NCI-H748 (cell line): ENCODE results near the gene UBXN10.

Experiments used
- DNase-seq: peaks from one replicate; lab custom pipeline; 2025; ENCODE audit not compliant: unreplicated experiment; lab: John Stamatoyannopoulos, UW

The UBXN10 gene, protein sequence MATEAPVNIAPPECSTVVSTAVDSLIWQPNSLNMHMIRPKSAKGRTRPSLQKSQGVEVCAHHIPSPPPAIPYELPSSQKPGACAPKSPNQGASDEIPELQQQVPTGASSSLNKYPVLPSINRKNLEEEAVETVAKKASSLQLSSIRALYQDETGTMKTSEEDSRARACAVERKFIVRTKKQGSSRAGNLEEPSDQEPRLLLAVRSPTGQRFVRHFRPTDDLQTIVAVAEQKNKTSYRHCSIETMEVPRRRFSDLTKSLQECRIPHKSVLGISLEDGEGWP

DNA sequence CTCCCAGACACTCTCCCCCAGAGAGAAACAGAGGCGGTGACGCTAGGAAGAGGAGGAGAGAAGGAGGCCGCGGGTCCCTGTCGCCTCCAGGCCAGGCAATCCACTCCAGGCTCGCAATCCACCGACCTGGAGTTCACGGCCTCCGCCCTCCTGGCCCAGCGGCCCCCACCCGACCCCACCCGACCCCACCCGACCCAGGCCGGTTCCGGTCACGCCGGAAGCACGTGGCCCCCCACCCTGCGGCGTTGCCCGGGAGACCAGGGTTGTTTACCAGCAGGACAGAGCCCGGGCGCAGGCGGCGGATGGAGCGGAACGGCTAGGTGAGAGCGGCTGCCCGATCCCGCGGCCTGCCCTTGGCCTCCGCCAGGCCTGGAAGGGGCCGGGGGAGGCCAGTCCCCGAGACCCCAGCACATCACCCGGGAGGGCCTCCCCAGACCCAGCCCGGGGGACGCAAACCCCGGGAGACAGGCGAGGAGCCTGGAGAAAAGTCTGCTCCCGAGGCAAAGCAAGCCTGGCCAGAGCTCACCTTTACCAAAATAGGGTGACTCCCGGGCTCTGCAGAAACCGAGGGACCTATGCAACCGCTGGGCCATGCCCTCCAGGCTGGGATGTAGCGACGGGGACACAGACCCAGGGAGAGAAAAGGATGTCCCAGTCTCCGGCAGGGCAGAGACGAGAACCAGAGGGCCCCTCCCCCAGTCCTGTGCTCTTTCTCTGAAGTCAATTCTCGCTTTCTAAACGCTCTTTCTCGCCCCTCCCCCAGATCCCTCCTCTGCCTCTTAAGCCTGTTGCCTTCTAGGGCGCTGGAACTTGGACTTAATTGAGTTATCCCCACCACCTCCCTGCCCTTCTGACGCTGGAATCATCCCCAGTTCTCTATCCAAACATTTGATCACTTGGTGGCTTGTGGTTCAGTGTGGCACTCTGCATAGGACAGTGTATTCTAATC lies at the start of gene UBXN10, which contains the start of gene PLA2G2C:
UBXN10 (plus strand) TSS at position 263 of the 949 bp plus-strand sequence. CDS start 4,466 bp downstream, outside the sequence.
PLA2G2C (minus strand) TSS at position 685 of the 949 bp plus-strand sequence. CDS start 9,155 bp downstream, outside the sequence.
- peak; percentile 7 for DNase-seq

DNA sequence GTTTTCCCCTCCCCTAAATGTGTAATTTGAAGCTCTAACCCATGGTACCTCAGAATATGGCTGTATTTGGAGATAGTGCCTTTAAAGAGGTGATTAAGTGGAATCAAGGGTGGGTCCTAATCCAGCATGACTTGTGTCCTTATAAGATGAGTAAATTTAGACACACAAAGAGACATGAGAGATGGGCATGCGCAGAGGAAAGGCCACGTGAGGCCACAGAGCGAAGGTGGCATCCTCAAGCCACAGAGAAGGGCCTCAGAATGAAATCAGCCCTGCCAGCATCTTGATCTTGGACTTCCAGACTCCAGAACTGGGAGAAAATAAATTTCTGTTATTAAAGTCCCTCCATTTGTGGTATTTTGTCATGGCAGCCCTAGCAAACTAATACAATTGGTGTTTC lies 49.6 kb upstream of the UBXN10 start:
- DNase-seq: no peak

DNA sequence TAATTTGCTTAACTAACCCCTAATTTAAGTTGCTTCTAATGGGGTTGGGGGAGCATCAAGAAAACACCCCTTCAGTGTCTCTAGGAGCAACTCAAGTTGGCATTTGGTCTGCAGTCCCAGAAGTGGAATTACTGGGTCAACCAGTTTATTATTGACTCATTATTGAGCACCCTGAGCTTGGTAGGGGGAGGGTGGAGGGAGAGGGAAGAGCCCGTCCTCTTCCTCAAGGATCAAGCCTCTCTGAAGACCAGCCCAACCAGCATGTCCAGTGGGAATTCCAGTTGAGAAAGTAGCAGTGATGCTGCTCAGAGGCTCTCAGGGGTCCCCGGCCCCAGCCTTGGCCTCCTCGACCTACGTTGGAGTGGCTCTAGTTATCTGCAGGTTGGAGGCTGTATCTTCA lies 48.8 kb upstream of the UBXN10 start:
- no peak for DNase-seq

DNA sequence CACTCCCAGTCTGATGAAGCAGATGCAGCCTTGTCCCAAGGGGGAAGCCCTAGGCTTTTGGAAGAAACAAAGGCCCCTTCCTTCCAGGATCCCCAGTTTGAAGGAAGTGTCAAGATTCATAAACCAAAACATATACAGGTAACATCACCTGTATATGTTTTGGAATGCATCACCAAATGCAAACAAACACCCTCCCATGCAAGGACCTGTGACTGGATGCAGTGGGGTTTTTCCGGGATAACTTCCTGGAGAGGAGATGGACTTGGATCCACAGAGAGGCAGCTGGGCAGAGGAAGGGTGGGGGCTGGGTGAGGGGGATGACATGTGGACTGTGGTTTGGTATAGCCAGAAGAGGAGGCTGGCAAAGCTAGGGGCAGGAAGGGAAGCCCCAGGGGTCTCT lies 48.3 kb upstream of the UBXN10 start:
- no peak for DNase-seq

DNA sequence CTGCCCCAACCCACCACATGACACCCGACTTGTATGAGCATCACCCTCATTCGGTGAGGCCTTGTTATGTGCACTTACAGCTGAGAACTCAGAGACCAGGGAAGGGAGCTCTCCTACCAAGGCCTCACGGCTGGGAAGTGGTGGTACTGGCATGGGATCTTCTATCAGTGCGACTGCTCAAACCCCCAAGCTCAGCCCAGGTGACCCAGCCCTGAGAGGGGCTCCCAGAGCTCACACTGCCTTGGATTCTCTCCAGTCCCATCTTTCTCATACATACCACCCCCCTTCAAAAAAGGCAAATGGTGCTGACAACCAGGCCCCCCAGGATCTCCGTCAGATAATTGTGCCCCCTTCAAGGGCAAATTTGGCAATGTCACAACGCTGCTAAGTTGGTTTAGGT lies 47.5 kb upstream of the UBXN10 start:
- DNase-seq: no peak

DNA sequence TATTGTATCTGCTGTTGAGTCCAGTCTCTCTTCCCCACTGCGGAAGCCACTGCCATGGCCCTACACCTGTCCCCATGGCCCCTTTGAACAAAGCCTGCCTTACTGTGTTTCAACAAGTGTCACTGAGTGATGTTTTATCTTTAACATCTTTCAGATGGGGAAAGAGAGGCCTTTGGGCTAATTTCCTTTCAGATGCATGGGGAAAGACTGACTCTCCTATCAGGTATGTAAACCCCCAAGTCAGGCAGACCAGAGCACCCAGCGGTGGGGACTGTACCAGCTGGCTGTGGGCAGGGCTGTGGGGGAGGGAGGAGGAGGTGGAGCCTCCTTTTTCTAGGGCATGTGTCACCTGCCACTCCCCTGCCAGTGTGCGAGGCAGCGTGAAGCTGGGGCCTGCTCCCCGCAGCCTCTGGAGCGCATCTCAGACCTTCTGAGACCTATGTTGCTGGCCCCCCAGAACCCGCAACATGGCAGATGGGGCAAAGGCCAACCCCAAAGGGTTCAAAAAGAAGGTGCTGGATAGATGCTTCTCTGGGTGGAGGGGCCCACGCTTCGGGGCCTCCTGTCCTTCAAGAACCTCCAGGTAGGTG lies 46.8 kb upstream of the UBXN10 start, which contains the start of gene PLA2G2F:
PLA2G2F (plus strand) TSS at position 363 of the 590 bp plus-strand sequence; CDS start at position 468, 105 bp downstream.
- no peak for DNase-seq

DNA sequence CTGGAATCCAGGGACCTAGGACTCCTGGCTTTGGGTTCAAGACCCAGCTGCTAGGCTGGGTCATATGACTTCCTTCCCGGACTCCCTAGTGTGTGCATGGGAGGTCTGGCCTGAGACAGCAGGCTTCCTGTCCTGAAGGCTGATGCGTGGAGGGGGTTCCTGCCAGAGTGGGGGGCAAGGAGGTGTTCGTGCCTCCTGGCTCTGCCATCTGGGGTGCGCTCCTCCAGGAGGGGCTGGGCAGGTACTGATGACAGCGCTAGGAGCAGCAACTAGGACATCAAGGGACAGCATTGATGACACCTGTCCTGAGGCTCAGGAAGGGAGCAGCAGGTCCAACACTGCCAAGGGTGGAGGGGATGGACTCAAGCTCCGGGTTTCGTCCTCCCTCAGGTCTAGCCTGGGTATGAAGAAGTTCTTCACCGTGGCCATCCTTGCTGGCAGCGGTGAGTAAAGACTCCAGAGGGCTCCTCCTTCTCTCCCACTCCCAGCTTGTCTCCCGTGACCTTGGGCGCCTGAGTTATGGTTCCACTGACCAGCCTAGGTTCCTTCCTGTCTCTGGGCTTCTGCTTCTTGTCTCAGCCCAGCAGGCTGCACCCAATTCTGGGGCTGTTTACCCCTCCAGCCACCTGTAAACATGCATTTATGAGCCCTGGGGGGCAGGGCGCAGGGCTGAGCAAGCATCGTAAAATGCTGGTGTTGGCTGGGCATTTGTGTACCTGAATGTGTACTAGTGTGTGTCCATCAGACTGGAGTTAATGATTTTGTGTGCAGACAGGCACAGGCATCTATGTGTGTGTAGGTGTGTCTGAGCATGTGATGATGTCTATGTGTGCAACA lies 45.9 kb upstream of the UBXN10 start:
- no peak for DNase-seq

DNA sequence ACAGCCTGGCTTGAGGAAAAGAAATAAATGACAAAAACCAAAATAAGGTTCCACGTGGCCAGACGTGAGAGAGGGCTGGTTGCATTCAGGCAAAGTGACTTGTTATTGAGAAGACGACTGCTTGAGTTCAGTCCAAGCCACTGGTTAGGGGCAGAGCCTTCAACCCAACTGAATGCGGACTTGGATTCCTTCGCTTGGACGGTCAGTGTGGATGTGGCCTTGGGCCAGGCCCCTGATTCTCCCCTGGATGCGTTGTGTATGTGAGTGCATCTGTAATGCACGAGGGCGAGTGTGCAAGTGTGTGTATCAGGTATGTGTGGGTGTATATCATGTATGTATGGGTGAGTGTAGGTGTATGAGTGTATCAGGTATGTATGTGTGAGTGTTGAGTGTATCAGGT lies 44.9 kb upstream of the UBXN10 start:
- DNase-seq: no peak

DNA sequence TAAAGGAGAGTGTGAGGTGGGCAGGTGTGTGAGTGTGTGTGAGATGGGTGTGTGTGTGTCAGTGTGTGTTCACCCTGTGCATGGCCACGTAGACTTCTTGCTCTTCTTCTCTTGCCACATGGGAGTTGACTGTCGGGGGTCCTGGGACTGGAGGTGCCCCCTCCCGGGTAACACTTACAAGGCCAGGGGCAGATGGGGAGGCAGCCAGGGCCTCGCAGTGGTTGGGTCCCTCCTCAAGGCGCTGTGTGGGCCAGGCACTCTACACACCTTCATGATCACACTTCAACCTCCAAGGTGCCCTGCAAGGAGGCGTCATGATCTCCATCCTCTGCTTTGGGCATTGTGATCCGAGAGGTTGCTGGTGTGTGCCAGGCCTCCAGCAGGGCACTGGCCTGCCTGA lies 44.4 kb upstream of the UBXN10 start:
- no peak for DNase-seq

DNA sequence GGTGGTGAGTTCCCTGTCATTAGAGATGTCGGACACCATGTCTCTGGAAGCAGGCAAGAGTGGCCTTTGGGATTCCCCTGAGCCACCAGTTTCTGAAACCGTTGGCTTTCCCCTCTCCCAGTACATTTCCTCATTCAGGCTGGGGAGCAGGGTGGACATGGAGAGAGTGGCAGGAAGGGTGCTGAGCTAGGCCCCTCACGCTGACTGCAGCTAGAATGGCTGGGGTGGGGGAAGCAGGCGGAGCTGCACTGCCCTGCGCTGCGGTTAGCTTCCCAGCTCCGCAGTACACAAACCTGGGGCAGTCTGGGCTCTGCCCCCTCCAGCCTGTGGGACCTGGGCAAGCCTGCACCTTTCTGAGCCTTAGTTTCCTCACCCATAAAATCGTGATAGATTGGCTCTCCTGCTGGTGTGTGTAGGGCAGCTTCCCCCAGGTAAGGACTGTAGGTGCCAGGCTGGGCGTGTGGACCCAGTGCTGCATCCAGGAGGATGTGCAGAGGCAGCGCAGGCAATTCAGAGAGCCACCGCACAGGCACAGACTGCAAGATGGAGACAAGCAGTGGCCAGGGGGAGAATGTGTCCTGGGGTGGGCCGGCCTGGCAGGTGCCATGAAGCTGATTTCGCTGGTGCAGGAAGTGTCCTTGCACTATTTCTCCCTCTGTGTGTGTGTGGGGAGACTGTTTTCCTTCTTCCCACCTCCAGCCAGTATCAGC lies 43.7 kb upstream of the UBXN10 start:
- DNase-seq: no peak

DNA sequence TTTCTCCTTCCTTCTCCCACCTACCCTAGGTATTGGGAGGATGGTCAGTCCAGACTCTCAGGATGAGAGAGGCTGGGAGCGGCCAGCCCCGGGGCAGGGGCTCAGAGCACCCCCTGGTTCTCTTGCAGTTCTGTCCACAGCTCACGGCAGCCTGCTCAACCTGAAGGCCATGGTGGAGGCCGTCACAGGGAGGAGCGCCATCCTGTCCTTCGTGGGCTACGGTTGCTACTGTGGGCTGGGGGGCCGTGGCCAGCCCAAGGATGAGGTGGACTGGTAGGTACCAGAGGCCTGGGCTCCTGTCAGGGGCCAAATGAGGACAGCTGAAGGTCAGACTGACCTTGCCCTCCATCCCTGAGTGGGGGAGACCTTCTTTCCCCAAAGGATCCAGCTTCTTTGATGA lies 42.6 kb upstream of the UBXN10 start:
- DNase-seq: no peak

DNA sequence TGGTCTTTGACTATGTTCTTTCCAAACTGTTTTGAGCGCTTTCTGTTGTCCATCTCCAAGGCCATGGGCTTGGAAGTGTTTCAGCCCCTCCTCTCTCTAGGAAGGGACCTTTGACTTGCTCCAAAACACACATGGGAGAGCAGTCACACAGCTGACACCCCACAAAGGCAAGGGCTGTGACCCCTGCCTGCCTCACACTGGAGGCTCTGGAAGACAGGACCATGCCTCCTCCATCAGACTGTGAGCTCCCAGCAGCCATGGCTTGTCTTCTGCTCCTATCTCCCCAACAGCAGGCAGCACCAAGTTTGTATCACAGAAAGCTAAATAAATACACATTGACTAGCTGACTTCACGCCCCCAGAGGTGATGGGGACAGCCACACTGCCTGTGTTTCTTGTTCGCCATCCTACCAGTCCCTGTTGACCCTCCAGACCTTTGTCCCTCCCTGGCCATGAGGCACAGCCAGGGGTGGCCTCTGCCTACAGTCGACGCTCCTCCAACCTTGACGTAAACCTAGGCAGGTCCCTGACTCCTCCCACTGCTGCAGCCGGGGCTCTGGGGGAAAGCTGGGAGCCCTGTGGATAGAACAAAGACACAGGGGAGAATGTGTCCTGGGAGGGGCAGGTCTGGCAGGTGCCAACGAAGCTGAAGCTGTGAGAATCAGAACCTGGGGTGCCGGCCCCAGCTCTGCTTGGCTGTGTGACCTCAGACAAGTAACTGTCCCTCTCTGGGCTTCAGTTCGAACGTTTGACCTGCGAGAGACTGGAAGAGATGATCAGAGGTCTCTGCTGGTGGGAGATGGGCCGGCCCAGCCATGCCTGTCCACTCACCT lies 41.9 kb upstream of the UBXN10 start:
- DNase-seq: no peak

DNA sequence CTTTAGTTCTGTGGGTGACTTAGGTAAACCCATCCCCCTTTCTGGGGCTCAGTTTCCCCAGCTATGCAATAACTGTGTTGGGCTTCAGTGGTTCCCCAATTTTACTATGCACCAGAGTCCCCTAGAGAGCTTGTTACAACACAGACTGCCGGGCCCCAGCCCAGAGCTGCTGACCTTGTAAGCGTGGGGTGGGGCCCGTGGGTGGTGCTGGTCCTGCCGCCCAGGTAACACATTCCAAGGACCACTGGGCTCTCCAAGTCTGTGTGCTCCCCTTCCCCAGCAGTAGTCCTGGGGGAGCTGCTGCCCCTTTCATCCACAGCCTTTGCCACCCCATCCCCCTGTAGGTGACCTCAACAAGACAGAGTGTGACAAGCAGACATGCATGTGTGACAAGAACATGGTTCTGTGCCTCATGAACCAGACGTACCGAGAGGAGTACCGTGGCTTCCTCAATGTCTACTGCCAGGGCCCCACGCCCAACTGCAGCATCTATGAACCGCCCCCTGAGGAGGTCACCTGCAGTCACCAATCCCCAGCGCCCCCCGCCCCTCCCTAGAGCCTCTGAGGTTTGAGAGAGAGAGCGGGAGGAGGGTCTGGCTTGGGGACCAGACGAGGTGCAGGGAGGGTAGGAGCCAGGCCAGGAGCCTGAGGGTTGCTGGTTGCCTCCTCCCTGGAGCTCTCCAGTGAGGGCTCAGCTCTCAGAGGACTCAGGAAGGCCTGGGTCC lies 37.9 kb upstream of the UBXN10 start:
- no peak for DNase-seq

DNA sequence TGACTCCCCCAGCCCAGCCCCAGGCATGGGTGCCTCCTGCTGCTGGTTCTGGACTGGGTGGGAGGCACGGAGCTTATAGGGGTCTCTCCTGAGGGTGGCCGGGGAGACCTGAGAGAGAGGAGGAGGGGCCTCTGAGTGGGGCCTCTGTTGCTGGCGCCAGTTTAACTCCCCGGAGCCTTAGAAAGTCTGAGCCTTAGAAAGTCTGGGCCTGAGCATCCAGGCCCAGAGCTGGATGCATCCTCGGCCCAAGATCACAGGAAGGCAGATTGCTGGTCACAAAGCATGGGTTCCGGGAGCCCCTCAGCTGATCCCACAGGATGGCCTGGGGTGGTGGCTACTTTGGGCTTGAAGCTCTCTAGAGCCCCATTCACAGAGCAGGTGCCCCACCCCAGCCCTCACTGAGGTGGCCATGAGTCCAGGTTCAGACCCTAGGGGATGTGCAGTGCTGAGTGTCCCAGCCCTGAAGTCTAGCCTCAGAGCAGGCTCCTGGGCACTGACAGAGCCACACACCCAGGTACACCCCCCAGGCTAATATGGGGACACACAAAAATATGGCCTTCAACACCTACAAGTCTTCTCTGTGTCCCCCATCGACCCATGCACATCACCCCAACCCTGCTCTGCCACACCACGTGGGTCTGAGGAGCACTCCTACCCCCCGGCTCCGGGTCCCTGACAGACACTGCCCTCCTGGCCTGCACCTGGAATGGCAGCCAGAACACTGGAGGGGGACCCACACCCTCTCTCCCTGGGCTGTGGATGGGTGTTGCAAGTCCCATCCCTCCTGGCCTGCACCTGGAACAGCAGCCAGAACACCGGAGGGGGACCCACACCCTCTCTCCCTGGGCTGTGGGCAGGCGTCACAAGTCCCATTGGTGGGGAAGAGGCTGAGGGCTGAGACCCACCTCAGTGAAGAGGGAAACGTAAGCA lies 37.1 kb upstream of the UBXN10 start:
- no peak for DNase-seq

DNA sequence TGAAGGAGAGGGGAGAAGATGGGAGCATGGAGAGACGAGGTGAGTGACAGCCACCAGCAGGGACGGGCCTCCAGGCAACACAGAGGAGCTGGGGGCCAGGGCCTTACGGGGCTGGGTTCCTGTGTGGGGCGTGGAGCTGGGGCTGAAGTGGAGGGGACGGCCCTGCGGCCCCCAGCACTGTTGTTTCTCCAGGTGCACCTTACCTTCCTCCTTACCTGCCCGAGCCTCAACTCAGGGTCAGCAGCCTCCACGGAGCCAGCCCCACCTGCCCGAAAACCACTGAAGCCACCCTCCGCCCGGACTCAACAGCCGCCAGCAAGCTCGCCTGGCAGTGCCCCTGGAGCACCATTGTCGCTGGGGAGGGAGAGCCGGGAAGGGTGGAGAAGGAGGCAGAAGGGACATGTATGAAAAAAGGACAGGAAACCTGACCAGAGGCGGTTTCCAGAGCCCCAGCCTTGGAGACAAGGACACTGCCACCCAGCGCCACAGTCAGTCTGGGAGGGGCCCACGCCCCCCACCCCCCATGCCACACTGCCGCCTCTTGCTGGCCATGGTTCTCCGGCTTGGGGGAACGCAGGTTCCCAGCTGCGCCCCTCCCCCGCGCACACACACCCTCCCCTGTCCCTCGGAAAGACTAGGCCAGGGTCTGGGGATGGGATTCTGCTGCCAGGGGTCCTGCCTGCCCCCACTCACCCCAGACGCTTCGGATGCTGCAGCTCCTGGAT lies 36.1 kb upstream of the UBXN10 start:
- DNase-seq: no peak

DNA sequence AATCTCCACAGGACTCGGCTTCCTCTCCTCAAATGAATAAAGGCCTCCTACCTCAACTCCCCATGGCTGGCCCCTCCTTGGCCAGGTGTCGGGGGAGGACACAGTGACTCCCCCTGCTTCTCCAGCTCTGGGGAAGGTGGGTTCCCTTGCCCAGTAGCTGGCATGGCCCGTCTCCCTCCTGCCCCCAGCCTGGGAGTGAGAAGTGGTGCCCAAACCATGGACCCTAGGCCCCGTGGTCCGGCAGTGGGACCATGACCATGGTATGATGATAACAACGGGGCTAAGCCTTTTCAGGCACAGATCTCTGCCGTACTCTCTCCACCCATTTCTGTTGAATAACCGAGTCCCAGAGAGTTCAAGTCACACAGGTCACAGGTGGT lies 35.6 kb upstream of the UBXN10 start:
- no peak for DNase-seq

DNA sequence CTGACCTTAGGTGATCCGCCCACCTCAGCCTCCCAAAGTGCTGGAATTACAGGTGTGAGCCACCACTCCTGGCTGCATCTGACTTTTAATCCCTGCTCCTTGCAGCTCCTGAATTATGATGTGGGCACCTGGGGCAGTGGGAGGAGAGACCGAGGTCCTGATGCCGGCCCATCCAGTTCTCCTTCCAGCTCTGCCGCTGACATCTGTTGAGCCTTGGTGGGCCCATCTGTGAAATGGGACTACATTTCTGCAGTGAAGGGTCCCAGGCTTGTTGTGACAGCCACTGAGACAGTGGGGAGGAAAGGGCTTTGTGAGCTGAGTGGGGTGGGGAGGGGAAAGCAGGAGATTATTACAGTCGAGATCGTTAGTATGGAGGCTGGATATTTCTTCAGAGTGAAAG lies 34.9 kb upstream of the UBXN10 start:
- DNase-seq: no peak
